SH-SY5Y (cell line): ENCODE data around the gene RRP8.

Source experiments
- GATA2 ChIP-seq: IDR thresholded peaks from 2 replicates; pipeline ENCODE4 v1.6.1; 2011; ENCODE audit warnings: mild to moderate bottlenecking, low read depth, low read length
- GATA3 ChIP-seq: IDR thresholded peaks from 2 replicates; pipeline ENCODE4 v1.6.1; 2011; ENCODE audit warnings: low read depth, mild to moderate bottlenecking, low read length, moderate library complexity

Gene RRP8

GRCh38 chr11:6548121-6548520 lies 55.3 kb downstream of the RRP8 start:
- no peak for TF ChIP-seq GATA3
- no peak for TF ChIP-seq GATA2

- TF ChIP-seq GATA3 (no peak), GATA2 (no peak)
Measured at GRCh38 chr11:6547177-6547576, 56.2 kb downstream of the RRP8 start.

GRCh38 chr11:6546735-6547134 lies 56.7 kb downstream of the RRP8 start:
- TF ChIP-seq GATA2 (no peak), GATA3 (no peak)

GRCh38 chr11:6545917-6546605 lies 57.4 kb downstream of the RRP8 start:
- TF ChIP-seq GATA3 = no peak
